Ovary (tissue), 3 donors: ENCODE data around the gene NPAS3.

Experiments used
- POLR2A ChIP-seq: fragments of 450-650 bp; IDR thresholded peaks from one replicate; pipeline ENCODE4 v1.6.1; 2017; ENCODE audit warnings: antibody characterized with exemption, mild to moderate bottlenecking, moderate library complexity
- TF ChIP-seq, protein P1 (sequence below), 3 donors: fragments of 450-650 bp in 2 of 3; fragments of 200-600 bp in 1 of 3; IDR thresholded peaks; one replicate each; pipeline versions ENCODE4 v1.5.1 to v1.8.0; 2016 to 2022; ENCODE audit warnings: antibody characterized with exemption in 3 of 3, mild to moderate bottlenecking in 1 of 3
- donor health status: DM: no; HTN: no; CAD: no.

DNA sequence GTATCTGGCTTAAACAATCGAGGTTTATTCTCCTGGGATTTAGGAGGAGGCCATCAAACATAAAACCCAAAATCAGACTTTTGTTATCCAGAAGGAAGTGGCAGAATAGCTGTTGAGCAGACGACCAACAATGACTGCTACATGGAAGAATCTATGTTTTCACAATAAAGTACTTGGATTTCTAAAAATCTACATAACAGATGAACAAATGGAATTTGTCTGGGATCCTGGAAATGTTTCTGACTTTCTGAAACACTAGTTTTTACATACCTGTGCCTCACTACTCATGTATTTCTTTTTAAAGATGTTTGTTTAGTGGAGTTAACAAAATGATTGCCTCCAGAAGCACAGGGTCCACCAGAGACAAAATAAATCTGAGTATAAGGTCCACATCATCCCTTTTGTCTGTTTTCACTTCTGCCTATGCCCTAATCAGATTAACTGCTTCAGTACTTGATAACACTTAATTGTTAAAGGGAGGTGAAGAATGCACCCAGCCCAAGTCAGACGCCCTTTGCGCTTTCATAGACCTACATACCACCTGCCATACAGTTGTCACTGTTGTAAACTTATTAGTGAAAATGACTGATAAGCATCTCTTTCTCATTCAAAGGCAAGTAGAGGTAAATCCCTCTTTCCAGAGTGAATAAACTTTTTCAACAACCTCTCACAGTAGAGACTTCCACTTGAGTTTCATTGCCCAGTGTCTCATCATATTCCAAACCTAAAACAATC, 847.6 kb downstream of the NPAS3 start:
- no peak for TF ChIP-seq POLR2A
- TF ChIP-seq, protein P1, sequence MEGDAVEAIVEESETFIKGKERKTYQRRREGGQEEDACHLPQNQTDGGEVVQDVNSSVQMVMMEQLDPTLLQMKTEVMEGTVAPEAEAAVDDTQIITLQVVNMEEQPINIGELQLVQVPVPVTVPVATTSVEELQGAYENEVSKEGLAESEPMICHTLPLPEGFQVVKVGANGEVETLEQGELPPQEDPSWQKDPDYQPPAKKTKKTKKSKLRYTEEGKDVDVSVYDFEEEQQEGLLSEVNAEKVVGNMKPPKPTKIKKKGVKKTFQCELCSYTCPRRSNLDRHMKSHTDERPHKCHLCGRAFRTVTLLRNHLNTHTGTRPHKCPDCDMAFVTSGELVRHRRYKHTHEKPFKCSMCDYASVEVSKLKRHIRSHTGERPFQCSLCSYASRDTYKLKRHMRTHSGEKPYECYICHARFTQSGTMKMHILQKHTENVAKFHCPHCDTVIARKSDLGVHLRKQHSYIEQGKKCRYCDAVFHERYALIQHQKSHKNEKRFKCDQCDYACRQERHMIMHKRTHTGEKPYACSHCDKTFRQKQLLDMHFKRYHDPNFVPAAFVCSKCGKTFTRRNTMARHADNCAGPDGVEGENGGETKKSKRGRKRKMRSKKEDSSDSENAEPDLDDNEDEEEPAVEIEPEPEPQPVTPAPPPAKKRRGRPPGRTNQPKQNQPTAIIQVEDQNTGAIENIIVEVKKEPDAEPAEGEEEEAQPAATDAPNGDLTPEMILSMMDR (IDR thresholded peaks at IDR 0.05), result no peak
